Measurements from ENCODE around the gene XNDC1N.

The XNDC1N gene

GRCh38 chr11:71927820-71928736 is at the start of gene XNDC1N:
XNDC1N (minus strand) TSS chr11:71928594; CDS start chr11:71923353, 5,241 bp downstream.
- Mint-ChIP-seq H3K36me3 (ENCODE audit: low read depth) (peaks cover 16% of the 10 kb centered on the region), H3K27ac (peak within 1 kb of the TSS; percentile 100), H3K4me1 (ENCODE audit: low read depth) (peaks cover 52% of the 10 kb centered on the region), H3K4me3 (peak within 1 kb of the TSS; percentile 97), H3K9me3 (no peaks in the 10 kb centered on the region), H3K27me3 (no peaks in the 10 kb centered on the region)

GRCh38 chr11:71977743-71978418 is 49.5 kb upstream of the XNDC1N start:
- Mint-ChIP-seq H3K36me3 (ENCODE audit: low read depth) (peaks cover 35% of the 10 kb centered on the region), H3K27me3 (no peaks in the 10 kb centered on the region), H3K4me3 (no peak overlapping the region), H3K4me1 (ENCODE audit: low read depth) (no peaks in the 10 kb centered on the region), H3K9me3 (no peaks in the 10 kb centered on the region), H3K27ac (no peak overlapping the region)

- no peaks in the 10 kb centered on the region for H3K27me3 Mint-ChIP-seq
- H3K4me1 Mint-ChIP-seq (ENCODE audit: low read depth): no peaks in the 10 kb centered on the region
- no peak overlapping the region for H3K27ac Mint-ChIP-seq
- H3K4me3 Mint-ChIP-seq: no peak overlapping the region
- no peaks in the 10 kb centered on the region for H3K9me3 Mint-ChIP-seq
- peaks cover 29% of the 10 kb centered on the region for H3K36me3 Mint-ChIP-seq (ENCODE audit: low read depth)
These were observed 48.7 kb upstream of the XNDC1N start for GRCh38 chr11:71977090-71977489.

GRCh38 chr11:71976551-71976950 is 48.2 kb upstream of the XNDC1N start:
- Mint-ChIP-seq H3K27me3 (no peaks in the 10 kb centered on the region), H3K36me3 (ENCODE audit: low read depth) (peaks cover 30% of the 10 kb centered on the region), H3K4me1 (ENCODE audit: low read depth) (no peaks in the 10 kb centered on the region), H3K9me3 (no peaks in the 10 kb centered on the region), H3K4me3 (no peak overlapping the region), H3K27ac (no peak overlapping the region)

- H3K27ac Mint-ChIP-seq: no peak overlapping the region
- no peaks in the 10 kb centered on the region for H3K27me3 Mint-ChIP-seq
- no peak overlapping the region for H3K4me3 Mint-ChIP-seq
- peaks cover 9% of the 10 kb centered on the region for H3K4me1 Mint-ChIP-seq (ENCODE audit: low read depth)
- no peaks in the 10 kb centered on the region for H3K9me3 Mint-ChIP-seq
- H3K36me3 Mint-ChIP-seq (ENCODE audit: low read depth): peaks cover 31% of the 10 kb centered on the region
These were observed 43.3 kb upstream of the XNDC1N start for GRCh38 chr11:71971680-71972079.

- no peaks in the 10 kb centered on the region for H3K9me3 Mint-ChIP-seq
- H3K4me3 Mint-ChIP-seq: no peak overlapping the region
- no peak overlapping the region for H3K27ac Mint-ChIP-seq
- H3K27me3 Mint-ChIP-seq: no peaks in the 10 kb centered on the region
- peaks cover 26% of the 10 kb centered on the region for H3K4me1 Mint-ChIP-seq (ENCODE audit: low read depth)
- H3K36me3 Mint-ChIP-seq (ENCODE audit: low read depth): peaks cover 55% of the 10 kb centered on the region
These were observed 36.2 kb upstream of the XNDC1N start for GRCh38 chr11:71964641-71965040.

- no peak overlapping the region for H3K4me3 Mint-ChIP-seq
- peaks cover 26% of the 10 kb centered on the region for H3K4me1 Mint-ChIP-seq (ENCODE audit: low read depth)
- peak overlapping the region; percentile 14 for H3K27ac Mint-ChIP-seq
- no peaks in the 10 kb centered on the region for H3K27me3 Mint-ChIP-seq
- no peaks in the 10 kb centered on the region for H3K9me3 Mint-ChIP-seq
- H3K36me3 Mint-ChIP-seq (ENCODE audit: low read depth): peaks cover 53% of the 10 kb centered on the region
These were observed 35.1 kb upstream of the XNDC1N start for GRCh38 chr11:71963468-71963867.

- H3K27ac Mint-ChIP-seq: peak overlapping the region; percentile 76
- H3K36me3 Mint-ChIP-seq (ENCODE audit: low read depth): peaks cover 48% of the 10 kb centered on the region
- H3K27me3 Mint-ChIP-seq: no peaks in the 10 kb centered on the region
- H3K4me3 Mint-ChIP-seq: peak overlapping the region; percentile 42
- peaks cover 26% of the 10 kb centered on the region for H3K4me1 Mint-ChIP-seq (ENCODE audit: low read depth)
- H3K9me3 Mint-ChIP-seq: no peaks in the 10 kb centered on the region
These were observed 34.1 kb upstream of the XNDC1N start for GRCh38 chr11:71962428-71963038.

GRCh38 chr11:71955898-71956456 is 27.6 kb upstream of the XNDC1N start:
- Mint-ChIP-seq H3K4me3 (no peak overlapping the region), H3K9me3 (no peaks in the 10 kb centered on the region), H3K27ac (no peak overlapping the region), H3K4me1 (ENCODE audit: low read depth) (peaks cover 10% of the 10 kb centered on the region), H3K27me3 (no peaks in the 10 kb centered on the region), H3K36me3 (ENCODE audit: low read depth) (peaks cover 15% of the 10 kb centered on the region)

- no peaks in the 10 kb centered on the region for H3K27me3 Mint-ChIP-seq
- no peaks in the 10 kb centered on the region for H3K9me3 Mint-ChIP-seq
- no peak overlapping the region for H3K27ac Mint-ChIP-seq
- H3K4me3 Mint-ChIP-seq: no peak overlapping the region
- H3K36me3 Mint-ChIP-seq (ENCODE audit: low read depth): peaks cover 8% of the 10 kb centered on the region
- H3K4me1 Mint-ChIP-seq (ENCODE audit: low read depth): peaks cover 17% of the 10 kb centered on the region
These were observed 23.4 kb upstream of the XNDC1N start for GRCh38 chr11:71951741-71952310.

GRCh38 chr11:71949034-71949433 is 20.6 kb upstream of the XNDC1N start:
- Mint-ChIP-seq H3K27ac (no peak overlapping the region), H3K36me3 (ENCODE audit: low read depth) (peaks cover 23% of the 10 kb centered on the region), H3K27me3 (no peaks in the 10 kb centered on the region), H3K4me3 (no peak overlapping the region), H3K9me3 (no peaks in the 10 kb centered on the region), H3K4me1 (ENCODE audit: low read depth) (peaks cover 24% of the 10 kb centered on the region)

- H3K9me3 Mint-ChIP-seq: no peaks in the 10 kb centered on the region
- no peak overlapping the region for H3K4me3 Mint-ChIP-seq
- H3K36me3 Mint-ChIP-seq (ENCODE audit: low read depth): peaks cover 28% of the 10 kb centered on the region
- H3K27ac Mint-ChIP-seq: no peak overlapping the region
- peaks cover 30% of the 10 kb centered on the region for H3K4me1 Mint-ChIP-seq (ENCODE audit: low read depth)
- H3K27me3 Mint-ChIP-seq: no peaks in the 10 kb centered on the region
These were observed 20.1 kb upstream of the XNDC1N start for GRCh38 chr11:71948314-71949027.

GRCh38 chr11:71947498-71947897 is 19.1 kb upstream of the XNDC1N start:
- Mint-ChIP-seq H3K4me1 (ENCODE audit: low read depth) (peaks cover 37% of the 10 kb centered on the region), H3K4me3 (no peak overlapping the region), H3K9me3 (no peaks in the 10 kb centered on the region), H3K36me3 (ENCODE audit: low read depth) (peaks cover 32% of the 10 kb centered on the region), H3K27me3 (no peaks in the 10 kb centered on the region), H3K27ac (peak overlapping the region; percentile 72)

GRCh38 chr11:71946144-71946571 is 17.8 kb upstream of the XNDC1N start:
- peaks cover 37% of the 10 kb centered on the region for H3K4me1 Mint-ChIP-seq (ENCODE audit: low read depth)
- H3K9me3 Mint-ChIP-seq: no peaks in the 10 kb centered on the region
- peak overlapping the region; percentile 47 for H3K4me3 Mint-ChIP-seq
- peak overlapping the region; percentile 79 for H3K27ac Mint-ChIP-seq
- H3K36me3 Mint-ChIP-seq (ENCODE audit: low read depth): peaks cover 36% of the 10 kb centered on the region
- no peaks in the 10 kb centered on the region for H3K27me3 Mint-ChIP-seq
